GDM1 (cell line): ENCODE data around the gene ELOVL6.
"Not testable (repeated sequence)": the region's sequence is repeated elsewhere in the genome, so short reads cannot be mapped to it uniquely, and the experiment has no call there.

ENCODE experiments used
- DNase-seq: peaks from one replicate; lab custom pipeline; 2025; lab: John Stamatoyannopoulos, UW

ELOVL6 gene

DNA sequence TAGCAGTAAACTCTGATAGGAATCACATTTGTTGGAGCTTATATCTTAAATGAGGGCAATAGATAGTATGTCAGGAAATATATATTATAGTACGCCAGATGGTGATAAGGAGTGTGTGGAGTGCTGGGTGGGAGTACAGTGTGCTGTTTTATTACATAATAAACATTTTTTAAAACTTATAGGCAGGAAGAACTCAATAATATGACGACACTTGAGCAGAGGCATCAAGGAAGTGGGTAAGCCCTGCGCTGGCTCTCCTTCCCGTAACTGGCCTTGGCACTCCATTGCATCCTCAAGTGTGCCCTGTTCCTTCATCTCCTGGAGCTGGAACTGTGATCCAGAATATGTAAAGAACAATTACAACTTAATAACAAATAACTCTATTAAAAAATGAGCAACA is 123.8 kb downstream of the ELOVL6 start:
- no peak for DNase-seq

- DNase-seq, result no peak
These were observed 125.2 kb downstream of the ELOVL6 start for GRCh38 chr4:110073053-110073845.

DNA sequence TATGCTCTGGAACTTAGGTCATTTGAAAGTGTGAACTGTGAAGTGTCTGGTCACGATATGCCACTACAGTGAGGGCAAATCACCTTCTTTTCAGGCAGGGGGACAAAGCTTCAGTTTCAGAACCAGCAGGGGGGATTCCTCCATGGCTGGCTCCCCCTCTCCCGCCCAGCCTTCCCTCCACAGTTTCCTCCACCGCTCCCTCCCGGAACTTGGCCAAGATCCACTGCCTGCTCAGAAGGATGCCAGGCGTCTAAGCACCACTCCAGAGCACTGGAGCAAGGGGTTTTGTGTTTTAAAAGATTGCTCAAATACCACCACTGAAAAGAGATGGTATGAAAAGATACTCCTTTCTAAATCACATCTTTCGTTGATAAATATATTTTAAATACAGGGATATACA is 126.9 kb downstream of the ELOVL6 start:
- no peak for DNase-seq

DNA sequence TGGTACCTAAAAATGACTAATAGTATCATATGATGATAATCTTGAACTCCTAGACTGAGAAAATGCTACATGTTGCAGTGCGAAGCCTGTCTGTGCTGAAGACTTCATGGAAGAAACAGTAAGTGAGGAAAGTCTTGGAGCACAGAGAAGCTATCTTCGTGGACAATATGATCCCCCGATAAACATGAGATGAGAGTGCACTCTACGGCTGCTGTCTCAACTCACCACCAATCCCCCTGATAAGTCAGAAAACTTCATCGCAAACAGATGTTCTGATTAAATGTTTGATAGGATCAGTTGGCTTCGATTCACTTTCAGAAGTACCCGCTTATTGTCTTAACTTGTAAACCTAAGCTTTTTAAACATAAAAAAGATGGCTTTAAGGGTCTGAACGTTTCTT is 130.2 kb downstream of the ELOVL6 start:
- no peak for DNase-seq

- DNase-seq, result no peak
These were observed 133.5 kb downstream of the ELOVL6 start for GRCh38 chr4:110064934-110065333.

- no peak for DNase-seq
These were observed 134.1 kb downstream of the ELOVL6 start for GRCh38 chr4:110064295-110064694.

DNA sequence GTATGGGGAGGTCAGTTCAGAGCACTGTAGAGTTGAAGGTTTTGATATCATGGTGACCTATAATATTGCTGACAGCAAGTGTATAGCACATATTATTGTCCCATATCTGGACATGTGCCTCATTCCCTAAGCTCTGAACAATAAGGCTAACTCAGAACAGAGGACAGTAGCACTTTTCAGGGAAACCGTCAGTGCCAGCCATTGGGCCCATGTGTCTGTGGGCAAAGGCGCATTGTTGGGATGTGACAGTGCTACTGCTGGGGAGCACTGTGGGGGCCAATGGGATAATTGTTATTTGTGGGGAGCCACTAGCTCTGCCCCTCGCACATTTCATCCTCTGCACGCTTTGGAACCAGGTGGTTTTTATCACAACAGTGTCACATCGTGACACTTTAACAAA is 136.2 kb downstream of the ELOVL6 start:
- DNase-seq, result no peak

GRCh38 chr4:110061076-110061475 is 137.3 kb downstream of the ELOVL6 start:
- no peak for DNase-seq

DNA sequence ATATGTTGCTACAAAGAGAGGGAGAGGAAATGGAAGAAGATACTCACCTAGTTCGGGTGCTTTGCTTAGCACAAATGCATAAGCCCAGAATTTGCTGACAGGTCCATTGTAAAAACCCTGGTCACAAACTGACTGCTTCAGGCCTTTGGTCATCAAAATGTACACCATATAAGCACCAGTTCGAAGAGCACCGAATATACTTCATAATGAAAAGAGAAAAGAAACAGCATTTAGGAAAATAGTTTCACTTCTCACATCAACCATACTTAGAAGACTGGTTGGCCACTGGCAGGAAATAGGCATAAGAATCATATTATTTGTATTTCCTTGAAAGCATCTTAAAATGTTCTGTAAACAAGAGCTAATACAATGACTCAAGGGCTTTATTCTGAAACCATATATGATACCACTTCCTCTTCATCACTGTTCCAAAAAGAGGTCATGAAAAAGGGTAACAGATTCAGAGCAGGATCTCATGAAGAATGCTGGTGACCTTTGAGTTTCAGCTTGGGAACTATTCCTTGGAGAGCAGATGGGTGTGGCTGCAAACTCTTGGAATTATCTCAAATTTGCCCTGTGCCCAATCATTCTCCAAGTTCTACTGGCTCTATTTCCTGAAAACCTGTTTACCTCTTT is 138.7 kb downstream of the ELOVL6 start:
- DNase-seq, result no peak

- DNase-seq, result no peak
These were observed 139.7 kb downstream of the ELOVL6 start for GRCh38 chr4:110058677-110059076.

DNA sequence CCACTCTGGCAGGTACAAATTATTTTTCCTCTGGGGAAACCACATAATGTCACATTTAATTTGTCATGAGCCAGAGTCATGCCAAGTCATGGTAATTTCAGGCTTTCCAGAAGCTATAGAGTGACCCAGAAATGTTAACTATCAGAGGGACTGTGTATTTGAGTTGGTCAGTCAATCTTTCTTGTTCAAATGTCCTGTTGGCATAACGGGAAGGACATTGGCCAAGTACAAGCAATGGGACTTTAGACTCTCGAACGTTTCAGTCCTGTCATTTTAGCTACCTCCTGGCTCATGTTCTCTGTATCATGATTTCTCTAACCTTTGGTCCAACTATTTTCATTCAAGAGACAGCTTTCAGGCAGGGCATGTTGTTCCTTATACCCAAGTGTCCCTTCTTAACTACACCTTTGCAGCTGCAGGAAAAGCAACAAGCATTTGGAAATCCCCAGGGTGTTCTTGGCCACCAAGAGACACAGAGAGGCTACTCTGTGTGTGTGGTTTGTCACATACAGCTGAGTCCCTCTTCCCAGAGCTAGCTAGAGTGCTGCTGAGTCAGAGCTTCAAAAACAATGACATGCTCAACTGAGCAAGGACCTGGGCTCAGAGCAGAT is 143.2 kb downstream of the ELOVL6 start:
- no peak for DNase-seq

GRCh38 chr4:110049951-110050925 is 148.2 kb downstream of the ELOVL6 start:
- no peak for DNase-seq

GRCh38 chr4:110046588-110047049 is 151.8 kb downstream of the ELOVL6 start:
- DNase-seq, result no peak

GRCh38 chr4:110042545-110043517 is 155.6 kb downstream of the ELOVL6 start:
- no peak for DNase-seq

- no peak for DNase-seq
These were observed 156.7 kb downstream of the ELOVL6 start for GRCh38 chr4:110041735-110042134.

DNA sequence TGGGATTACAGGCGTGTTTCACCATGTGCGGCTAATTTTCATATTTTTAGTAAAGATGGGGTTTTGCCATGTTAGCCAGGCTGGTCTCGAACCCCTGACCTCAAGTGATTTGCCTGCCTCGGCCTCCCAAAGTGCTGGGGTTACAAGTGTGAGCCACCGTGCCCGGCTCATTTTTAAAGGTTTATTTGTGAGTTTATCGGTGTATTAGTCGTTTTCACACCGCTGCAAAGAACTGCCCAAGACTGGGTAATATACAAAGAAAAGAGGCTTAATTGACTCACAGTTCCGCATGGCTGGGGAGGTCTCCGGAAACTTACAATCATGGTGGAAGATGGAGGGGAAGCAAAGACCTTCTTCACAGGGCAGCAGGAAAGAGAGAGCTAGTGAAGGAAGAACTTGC is 159.3 kb downstream of the ELOVL6 start:
- not testable (repeated sequence) for DNase-seq

DNA sequence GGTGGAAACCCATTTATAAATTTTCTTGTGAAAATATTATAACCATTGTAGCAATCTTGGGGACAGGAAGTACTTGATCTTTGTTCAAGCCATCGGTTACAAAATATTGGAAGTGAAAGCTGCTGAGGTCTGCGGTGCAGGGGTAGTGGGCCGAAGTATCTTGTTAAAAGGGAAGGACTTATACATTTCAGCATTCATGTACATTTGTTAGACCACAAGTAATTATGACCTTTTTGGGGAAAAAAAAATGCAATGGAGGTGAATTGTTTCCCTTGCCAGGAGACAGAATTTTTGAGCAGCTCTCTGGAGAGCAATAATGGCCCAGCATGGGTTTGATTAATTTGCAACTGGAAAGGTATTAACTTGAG is 164.4 kb downstream of the ELOVL6 start:
- no peak for DNase-seq

- DNase-seq, result no peak
These were observed 164.9 kb downstream of the ELOVL6 start for GRCh38 chr4:110033355-110034025.

GRCh38 chr4:110032603-110033002 is 165.8 kb downstream of the ELOVL6 start:
- peak; percentile 56 for DNase-seq

- no peak for DNase-seq
These were observed 172.7 kb downstream of the ELOVL6 start for GRCh38 chr4:110025718-110026117.
